ENCODE measurements around the gene AASDH. TPM values are rescaled to one million over a fixed set of nuclear protein-coding genes. Genes with fewer than 3 reads are reported as not detected.
"Not testable (repeated sequence)": the region's sequence is repeated elsewhere in the genome, so short reads cannot be mapped to it uniquely, and the experiment has no call there.

Gene AASDH
- total RNA-seq, 1 experiment from 2014 or later: 5.4 TPM

GRCh38 chr4:56371426-56372220 lies 15.7 kb downstream of the AASDH start:
- no peaks in the 10 kb centered on the region for H3K4me1 ChIP-seq (ENCODE audit: control insufficient read depth, insufficient read depth, low read length)
- no peak overlapping the region for H3K27ac ChIP-seq (ENCODE audit: low read length)
- no peaks in the 10 kb centered on the region for H3K36me3 ChIP-seq (ENCODE audit: control insufficient read depth, insufficient read depth, low read length)
- DNase-seq (ENCODE audit: low read depth, low spot score) (no peak), ATAC-seq (no peak)
- no peak overlapping the region for H3K4me3 ChIP-seq (ENCODE audit: low read depth in 2 of 2, low read length in 2 of 2)
- in situ Hi-C loops (cut with HindIII; ENCODE audit: low pct_unique_long_range_greater_than_20kb, low sequenced_read_pairs): no loop called here
- no peaks in the 10 kb centered on the region for H3K27me3 ChIP-seq (ENCODE audit: control insufficient read depth, insufficient read depth, low read length)
- intact Hi-C loops (cut with micrococcal nuclease; ENCODE audit: unreplicated experiment): no loop called here
- TF ChIP-seq SIN3A (IDR thresholded peaks at IDR 0.05; ENCODE audit: borderline replicate concordance, insufficient read depth, low read depth, low read length) (no peak), TCF7L2 (IDR thresholded peaks at IDR 0.05; ENCODE audit: low read depth, low read length) (no peak), POLR2AphosphoS5 (IDR thresholded peaks at IDR 0.05; ENCODE audit: low read depth, low read length) (no peak), REST (IDR thresholded peaks at IDR 0.05; ENCODE audit: insufficient read depth in 1 of 2, low read depth in 2 of 2, low read length in 1 of 2) (no peak), CTCF (IDR thresholded peaks at IDR 0.05) (no peak)
- H3K9me3 ChIP-seq (ENCODE audit: control insufficient read depth, insufficient read depth, low read depth, low read length): no peaks in the 10 kb centered on the region
- no TSS peak for BruUV-seq (replicated peaks)
- POLR2A ChIA-PET: no interaction called here
- CTCF ChIA-PET: no interaction called here

DNA sequence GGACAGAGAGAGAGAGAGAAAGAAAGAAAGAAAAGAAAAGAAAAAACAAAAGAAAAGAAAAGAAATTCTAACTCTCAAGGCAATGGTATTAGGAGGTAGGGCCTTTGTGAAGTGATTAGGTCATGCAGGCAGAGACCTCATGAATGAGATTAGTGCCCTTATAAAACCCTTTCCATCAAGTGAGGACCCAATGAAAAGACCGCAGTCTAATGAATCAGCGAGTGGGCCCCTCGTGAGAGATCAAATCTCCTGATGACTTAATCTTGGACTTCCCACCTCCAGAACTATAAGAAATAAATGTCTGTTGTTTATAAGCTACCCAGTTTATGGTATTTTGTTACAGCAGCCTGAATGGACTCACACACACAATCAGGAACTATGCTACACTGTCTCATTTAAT lies 16.9 kb downstream of the AASDH start:
- CTCF ChIA-PET: no interaction called here
- TF ChIP-seq POLR2AphosphoS5 (IDR thresholded peaks at IDR 0.05; ENCODE audit: low read depth, low read length) (no peak), REST (IDR thresholded peaks at IDR 0.05; ENCODE audit: insufficient read depth in 1 of 2, low read depth in 2 of 2, low read length in 1 of 2) (no peak), TCF7L2 (IDR thresholded peaks at IDR 0.05; ENCODE audit: low read depth, low read length) (no peak), CTCF (IDR thresholded peaks at IDR 0.05) (no peak), SIN3A (IDR thresholded peaks at IDR 0.05; ENCODE audit: borderline replicate concordance, insufficient read depth, low read depth, low read length) (no peak)
- H3K4me1 ChIP-seq (ENCODE audit: control insufficient read depth, insufficient read depth, low read length): no peaks in the 10 kb centered on the region
- POLR2A ChIA-PET: no interaction called here
- no peaks in the 10 kb centered on the region for H3K36me3 ChIP-seq (ENCODE audit: control insufficient read depth, insufficient read depth, low read length)
- in situ Hi-C loops (cut with HindIII; ENCODE audit: low pct_unique_long_range_greater_than_20kb, low sequenced_read_pairs) (no loop called here), intact Hi-C loops (cut with micrococcal nuclease; ENCODE audit: unreplicated experiment) (no loop called here)
- no peaks in the 10 kb centered on the region for H3K9me3 ChIP-seq (ENCODE audit: control insufficient read depth, insufficient read depth, low read depth, low read length)
- no peak overlapping the region for H3K4me3 ChIP-seq (ENCODE audit: low read depth in 2 of 2, low read length in 2 of 2)
- DNase-seq (ENCODE audit: low read depth, low spot score) (no peak), ATAC-seq (no peak)
- H3K27me3 ChIP-seq (ENCODE audit: control insufficient read depth, insufficient read depth, low read length): no peaks in the 10 kb centered on the region
- H3K27ac ChIP-seq (ENCODE audit: low read length): no peak overlapping the region
- BruUV-seq (replicated peaks): no TSS peak

DNA sequence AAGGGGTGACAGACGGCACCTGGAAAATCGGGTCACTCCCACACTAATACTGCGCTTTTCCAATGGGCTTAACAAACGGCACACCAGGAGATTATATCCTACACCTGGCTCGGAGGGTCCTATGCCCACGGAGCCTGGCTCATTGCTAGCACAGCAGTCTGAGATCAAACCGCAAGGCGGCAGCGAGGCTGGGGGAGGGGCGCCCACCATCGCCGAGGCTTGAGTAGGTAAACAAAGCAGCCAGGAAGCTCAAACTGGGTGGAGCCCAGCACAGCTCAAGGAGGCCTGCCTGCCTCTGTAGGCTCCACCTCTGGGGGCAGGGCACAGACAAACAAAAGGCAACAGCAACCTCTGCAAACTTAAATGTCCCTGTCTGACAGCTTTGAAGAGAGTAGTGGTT lies 24.3 kb downstream of the AASDH start:
- H3K9me3 ChIP-seq (ENCODE audit: control insufficient read depth, insufficient read depth, low read depth, low read length); ATAC-seq; H3K4me1 ChIP-seq (ENCODE audit: control insufficient read depth, insufficient read depth, low read length); DNase-seq (ENCODE audit: low read depth, low spot score); POLR2A ChIA-PET; BruUV-seq (replicated peaks); in situ Hi-C loops (cut with HindIII; ENCODE audit: low pct_unique_long_range_greater_than_20kb, low sequenced_read_pairs); CTCF ChIA-PET; intact Hi-C loops (cut with micrococcal nuclease; ENCODE audit: unreplicated experiment); H3K36me3 ChIP-seq (ENCODE audit: control insufficient read depth, insufficient read depth, low read length); H3K27me3 ChIP-seq (ENCODE audit: control insufficient read depth, insufficient read depth, low read length); H3K4me3 ChIP-seq (ENCODE audit: low read depth in 2 of 2, low read length in 2 of 2); H3K27ac ChIP-seq (ENCODE audit: low read length): not testable (repeated sequence)

All from Panc1 (cell line).